Activated CD4-positive, alpha-beta T cell treated with anti-CD3 and anti-CD28 coated beads for 48 hours (primary cell): ENCODE data around the gene S100A7A.

ENCODE experiments used
- DNase-seq: peaks from one replicate; pipeline ENCODE4 v3.0.0-alpha.2; 2020

The S100A7A gene

DNA sequence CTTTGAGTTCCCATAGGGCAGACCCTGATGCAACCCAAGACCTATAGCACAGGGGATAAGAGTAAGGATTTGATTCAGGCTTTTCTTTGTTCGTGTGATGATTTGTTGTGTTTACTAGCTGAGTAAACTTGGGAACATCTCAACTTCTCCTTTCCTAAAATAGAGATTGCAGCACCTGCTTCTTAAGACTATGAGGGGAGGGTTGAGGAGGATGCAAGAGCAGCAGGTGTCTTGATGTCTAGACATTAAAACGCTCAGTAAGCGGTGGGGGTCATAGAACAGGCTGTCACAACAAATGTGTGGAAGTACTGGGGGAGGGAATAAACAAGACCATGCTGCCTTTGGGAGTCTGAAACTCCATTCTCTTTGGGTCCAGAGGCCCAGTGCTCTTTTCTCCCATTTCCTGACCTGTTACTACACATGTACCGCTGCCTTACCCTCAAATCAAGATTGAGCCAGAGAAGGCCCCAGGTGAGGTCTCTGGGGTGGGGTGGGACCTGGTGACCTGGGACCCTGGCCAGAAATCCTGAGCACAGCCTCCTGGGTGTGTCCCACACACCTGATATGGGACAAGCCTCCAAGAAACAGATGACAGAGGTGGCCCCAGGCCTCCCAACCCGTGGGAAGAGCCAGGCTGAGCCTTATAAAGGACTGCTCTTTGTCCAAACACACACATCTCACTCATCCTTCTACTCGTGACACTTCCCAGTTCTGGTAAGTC is at the start of gene S100A7A:
Gene S100A7A, plus strand, starts transcription at position 671 of the 721 bp plus-strand sequence. CDS start 1,563 bp downstream, outside the sequence.
- no peak for DNase-seq

DNA sequence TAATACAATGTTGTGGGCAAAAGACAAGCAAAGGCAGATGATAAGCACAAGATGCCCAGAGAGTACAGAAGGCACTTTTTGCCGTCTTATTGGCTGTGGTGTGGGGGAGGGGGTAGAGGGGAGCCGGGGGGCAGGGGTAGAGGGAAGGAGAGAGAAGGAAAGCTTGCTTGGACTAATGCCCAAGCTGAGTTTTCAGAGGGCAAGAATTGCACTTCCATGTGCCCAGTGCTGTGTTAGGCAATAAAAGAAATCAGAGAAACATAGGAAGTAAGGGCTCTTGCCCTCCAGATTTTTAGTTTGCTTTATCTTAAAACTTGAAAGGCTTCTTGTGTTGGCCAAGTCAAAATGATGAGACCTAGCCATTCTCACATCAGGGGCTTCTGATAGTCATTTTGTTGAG is 49.2 kb upstream of the S100A7A start:
- no peak for DNase-seq

DNA sequence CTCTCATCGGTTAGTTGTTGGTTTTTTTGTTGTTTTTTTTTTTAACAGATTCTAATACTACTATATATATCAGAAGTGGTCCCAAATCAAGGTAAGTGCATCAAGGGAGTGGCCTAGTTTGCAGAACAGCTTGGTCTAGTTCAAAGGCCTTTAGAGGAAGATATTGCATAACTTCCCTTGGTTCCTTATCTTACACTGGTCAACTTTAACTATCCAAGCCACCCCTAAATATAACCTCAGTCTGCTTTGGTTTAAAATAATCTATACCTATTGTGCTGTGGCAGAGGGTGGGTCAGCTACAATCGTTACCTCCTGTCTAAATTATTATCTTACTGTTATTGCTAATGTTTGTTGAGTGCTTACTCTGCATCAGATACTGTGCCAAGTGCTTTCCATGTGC is 47.8 kb upstream of the S100A7A start:
- no peak for DNase-seq

DNA sequence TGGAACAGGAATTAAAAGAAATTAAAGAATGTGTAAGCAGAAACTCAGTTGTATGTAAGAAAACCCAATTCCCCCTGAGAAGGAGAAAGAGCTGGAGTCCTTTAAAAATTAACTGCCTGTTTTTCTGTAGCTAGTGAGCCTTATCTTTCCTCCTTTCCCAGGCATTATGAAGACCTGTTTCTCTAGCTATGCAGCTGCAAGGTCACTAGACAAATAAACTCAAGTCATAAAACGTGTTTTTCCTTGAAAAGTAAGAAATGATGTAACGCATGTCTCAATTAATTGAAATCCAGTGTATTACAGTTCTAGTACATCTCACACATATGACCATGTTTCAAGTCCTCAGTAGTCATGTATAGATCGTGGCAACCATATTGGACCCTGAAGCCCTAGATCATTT is 46.2 kb upstream of the S100A7A start:
- no peak for DNase-seq

DNA sequence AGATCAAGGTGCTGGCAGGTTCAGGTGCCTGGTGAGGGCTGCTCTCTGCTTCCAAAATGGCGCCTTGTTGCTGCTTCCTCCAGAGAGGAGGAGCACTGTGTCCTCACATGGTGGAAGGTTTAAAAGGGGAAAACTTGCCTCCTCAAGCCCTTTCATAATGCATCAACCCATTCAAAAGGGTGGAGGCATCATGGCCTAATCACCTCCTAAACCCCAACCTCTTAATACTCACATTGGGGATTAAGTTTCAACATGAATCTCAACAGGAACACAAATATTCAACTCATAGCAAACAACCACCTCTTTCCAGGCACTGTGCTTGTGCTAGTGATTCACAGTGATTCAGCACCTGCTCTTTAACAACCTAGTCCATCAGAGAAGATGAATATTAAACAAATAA is 45.1 kb upstream of the S100A7A start:
- no peak for DNase-seq

DNA sequence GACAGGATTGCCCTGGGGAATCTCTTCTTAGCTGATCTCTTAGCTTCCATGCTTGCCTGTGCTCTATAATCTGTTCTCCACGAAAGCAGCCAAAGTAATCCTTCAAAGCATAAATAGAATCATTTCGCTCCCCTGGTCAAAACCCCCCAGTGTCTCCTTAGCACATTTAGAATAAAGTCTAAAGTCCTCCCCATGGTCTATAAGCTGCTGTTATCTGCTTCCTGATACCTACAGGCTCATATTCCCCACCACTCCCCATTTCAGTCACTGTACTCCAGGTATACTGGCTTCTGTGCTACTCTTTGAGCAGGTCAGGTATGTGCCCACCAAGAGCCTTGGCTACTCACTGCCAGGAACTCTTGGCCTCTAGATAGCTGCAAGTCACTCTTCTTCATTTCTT is 43.7 kb upstream of the S100A7A start:
- no peak for DNase-seq

DNA sequence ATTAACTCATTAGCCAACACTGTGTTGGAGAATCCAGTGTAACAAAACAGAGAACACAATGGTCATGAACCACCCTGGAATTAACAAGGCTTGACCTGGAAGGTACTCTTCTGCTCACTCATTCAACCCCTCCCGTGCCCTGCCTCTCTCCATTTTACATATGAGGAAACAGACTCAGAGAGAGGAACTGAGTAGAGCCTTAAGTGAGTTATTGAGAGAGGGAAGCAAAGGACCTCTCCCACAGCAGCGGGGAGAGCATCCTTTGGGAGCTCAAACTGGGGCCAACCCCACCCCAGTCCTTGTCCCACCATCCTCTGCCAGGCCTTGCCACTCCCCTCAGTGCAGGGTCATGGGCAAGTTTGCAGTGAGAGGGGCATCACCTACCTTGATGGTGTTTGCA is 42.2 kb upstream of the S100A7A start:
- no peak for DNase-seq

DNA sequence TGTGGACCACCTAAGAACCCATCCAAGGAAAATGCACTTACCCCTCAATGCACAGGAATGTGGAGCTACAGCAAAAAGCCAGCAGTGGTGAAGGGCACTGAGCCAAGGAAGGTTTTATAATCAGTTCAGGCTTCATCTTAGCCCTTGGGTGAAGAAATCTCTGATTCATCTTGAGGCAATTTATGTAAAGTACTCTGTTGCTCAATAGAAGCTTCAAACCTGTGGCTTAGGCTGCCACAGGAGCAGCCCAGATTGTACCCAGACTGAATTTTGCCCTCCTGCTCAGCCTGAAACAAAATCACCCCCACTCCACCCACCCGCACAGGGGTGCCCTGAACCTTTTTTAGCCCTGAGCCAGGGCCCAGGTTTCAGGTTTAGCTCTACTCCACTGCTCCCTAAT is 40.8 kb upstream of the S100A7A start, which contains the start of gene S100A12:
Gene S100A12, minus strand, starts transcription at position 111 of the 400 bp plus-strand sequence. CDS start 1,029 bp downstream, outside the sequence.
- DNase-seq, result no peak

DNA sequence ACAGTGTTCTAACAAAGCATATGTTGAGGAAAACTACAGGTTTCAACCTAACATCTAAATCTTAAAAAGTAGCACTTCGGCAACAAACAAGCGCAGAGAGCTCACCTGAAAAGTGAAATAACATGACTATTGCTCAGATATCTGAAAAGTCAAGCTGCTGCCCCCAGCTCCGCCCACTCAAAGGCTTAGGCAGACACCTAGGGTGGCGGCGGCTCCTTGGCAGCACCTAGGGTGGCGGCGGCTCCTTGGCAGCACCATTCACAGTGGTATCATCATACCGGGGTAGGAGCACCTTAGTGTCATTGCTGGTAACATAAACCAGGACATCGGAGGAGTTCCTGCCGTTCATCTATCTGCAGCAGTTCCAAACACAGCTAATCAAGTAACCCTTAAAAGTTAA is 36.7 kb upstream of the S100A7A start:
- no peak for DNase-seq

DNA sequence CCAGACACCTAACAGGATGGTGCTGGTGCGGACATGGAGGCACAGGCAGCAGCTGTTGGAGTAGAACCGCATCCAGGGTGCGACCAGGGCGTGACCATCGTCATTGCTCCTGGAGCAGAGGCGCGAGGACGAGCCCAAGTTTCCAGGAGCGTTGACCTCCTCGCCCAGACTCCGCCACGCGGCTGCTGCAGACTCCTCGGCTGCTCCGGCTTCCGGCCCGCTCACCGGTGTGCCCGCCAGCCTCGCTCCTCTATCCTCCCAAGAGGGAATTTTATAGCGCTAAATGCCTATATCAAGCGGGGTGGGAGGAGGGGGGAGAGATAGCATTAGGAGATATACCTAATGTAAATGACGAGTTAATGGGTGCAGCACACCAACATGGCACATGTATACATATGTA is 35.6 kb upstream of the S100A7A start:
- no peak for DNase-seq

DNA sequence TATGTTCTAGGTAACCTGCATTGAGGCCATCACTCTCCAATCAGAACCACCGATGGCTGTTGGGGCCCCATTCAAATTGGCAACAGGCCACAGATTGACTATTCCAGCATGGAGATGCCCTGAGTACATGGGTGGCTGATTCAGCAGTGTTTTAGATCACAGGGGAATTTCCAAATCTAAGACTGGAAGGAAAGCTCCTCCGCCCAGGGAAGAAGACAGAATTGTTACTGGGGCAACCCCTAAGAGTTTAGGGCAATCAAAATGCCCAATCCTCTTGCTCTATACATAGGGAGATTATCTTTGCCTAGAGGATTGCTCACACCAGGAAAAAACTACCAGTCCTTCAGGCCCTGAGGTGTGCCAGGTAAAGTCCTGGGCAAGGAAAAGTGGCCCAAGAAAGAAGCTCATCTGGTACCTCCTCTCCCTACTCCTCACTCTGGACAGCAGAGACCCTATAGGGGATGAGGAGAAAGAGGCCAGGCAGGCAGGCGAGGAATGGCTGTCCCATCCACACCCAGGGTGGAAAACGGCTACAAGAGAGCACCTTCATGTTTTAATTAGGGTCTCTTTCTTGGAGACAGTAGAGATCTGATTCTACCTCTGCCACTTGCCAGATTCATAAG is 31.3 kb upstream of the S100A7A start:
- no peak for DNase-seq

DNA sequence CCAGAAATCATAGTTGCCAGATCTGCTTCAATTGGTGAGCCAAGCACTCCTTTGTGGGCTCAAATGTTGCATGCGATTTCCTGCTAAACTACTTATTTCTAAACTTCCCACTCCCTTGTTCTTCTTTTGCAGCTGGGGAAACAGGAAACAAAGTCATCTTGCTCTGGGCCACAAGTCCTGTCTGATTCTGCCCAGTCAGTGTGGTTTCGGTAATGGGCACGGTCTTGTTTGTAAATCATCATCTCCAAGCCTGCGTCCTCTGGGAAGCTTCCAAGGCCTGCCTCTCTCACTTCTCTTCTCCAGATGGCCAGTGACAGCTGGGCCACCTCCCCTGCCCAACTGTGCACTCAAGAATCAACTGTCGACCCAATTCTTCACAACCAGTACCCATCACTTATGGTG is 29.8 kb upstream of the S100A7A start:
- DNase-seq, result no peak

DNA sequence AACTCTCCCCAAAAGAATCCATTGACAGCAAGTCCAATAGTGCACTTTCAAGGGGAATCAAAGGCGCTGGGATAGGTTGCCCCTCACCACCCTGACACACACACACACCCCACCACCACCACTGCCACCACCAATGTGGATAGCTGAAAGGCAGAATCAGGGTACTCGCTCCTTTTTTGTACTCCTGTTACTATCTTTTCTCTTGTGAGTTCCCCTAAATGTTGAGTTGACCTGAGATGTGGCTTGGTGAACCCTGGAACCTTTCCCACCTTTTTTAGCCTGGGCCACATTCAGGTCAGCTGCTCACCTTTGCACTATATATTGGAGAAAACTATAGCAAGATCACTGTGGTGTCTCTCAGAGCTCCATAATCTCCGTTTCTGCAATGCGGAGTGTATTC is 29.3 kb upstream of the S100A7A start:
- no peak for DNase-seq

DNA sequence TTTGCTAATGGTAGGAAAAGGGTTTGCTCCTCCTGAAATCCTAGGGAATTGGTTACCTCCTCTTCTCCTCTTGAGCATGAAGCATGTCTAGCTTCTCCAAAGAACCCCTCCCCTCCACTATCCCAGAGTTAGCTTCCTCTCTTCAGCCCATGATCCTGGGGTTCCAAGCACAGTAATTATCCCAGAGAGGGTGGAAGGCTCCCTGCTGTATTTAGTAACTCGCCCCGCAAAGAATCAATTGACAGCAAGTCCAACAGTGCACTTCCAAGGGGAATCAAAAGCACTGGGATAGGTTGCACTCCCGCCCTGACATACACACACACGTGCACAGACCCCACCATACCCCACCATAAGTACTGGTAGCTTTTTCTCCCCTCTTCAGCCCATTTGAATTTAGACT is 28.5 kb upstream of the S100A7A start:
- no peak for DNase-seq

DNA sequence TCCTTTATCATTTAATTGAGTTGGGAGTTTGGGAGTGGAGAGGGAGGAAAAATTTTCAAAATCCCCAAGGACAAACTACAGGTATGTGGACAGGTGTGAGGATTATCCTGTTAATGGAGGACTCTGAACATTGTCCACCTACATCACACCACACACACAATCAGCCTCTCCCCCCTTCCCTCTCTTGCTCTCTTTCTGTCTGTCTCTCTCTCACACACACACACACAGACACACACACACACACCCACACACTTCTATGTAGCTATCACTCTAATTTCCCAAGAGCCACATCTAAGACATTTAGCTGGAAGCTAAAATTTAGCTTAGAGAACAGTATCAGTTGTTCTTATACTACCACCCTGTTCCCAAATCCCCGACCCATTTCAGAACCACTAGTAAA is 26.9 kb upstream of the S100A7A start:
- no peak for DNase-seq

DNA sequence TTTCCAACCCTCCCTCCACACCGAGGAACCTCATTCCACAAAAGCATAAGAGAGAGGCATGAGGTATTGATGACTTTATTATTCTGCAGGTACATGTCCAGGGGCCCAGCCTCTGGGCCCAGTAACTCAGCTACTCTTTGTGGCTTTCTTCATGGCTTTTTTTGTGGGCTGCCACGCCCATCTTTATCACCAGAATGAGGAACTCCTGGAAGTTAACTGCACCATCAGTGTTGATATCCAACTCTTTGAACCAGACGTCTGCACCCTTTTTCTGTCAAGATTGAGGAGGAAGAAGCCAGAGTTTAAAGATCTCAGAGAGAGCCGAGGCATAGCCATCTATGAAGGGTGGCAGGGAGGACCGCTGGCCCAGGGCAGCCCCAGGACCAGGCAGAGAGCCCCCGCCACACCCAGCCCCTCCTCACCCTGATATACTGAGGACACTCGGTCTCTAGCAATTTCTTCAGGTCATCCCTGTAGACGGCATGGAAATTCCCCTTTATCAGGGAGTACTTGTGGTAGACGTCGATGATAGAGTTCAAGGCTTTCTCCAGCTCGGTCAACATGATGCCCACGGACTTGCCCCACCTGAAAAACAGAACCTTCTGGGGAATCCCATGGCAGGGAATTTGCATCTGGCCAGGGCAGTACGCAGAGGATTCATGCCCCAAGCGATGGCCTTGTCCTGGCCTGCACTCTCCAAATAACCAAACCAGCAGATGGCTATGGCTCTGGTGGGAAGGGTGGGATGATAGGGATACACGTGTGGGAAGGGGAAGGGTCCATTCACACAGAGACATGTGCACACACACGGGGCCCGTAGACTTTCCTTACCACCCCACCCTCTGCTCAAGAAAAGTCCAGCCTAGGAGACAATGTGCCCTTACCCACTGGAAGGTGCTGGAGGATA is 26.1 kb upstream of the S100A7A start:
- no peak for DNase-seq

DNA sequence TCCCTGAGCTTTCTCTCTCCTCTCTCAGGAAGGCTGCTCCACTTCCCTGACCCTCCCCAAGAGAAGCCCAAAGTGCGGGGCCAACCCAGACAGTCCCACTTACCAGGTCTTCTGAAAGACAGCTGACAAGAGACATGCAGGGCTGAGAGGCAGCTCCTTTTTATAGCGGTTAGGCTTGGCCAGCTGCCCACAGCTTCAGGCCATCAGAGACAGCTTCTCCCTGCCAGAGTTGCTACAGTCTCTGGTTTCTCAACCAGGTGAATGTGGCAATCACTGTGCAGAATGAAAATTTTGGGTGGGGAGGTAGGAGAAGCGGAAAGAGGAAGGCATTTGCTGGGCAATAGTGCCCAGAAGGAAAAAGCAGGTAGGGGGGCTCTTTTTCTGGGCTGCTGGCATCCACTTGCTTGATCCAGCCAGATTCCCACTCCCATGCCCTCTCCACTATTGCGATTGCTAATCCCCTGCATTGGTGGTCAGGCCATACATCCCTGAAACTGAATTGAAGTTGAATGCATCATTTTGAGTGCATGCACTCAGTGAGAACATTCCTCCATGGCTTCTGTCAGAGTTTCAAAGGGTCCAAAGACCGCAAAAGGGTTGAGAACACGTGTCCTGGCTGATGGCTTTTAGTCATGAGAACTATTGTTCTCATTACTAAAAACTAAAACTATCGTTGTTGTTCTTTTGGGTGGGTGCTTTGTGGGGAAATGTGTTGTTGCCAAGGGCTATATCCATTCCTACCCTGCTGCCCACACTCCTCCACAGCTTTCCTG is 25.2 kb upstream of the S100A7A start, which contains the start of gene S100A8:
Gene S100A8, minus strand, starts transcription at position 136 of the 773 bp plus-strand sequence. CDS start 538 bp downstream, outside the sequence.
- DNase-seq, result no peak

DNA sequence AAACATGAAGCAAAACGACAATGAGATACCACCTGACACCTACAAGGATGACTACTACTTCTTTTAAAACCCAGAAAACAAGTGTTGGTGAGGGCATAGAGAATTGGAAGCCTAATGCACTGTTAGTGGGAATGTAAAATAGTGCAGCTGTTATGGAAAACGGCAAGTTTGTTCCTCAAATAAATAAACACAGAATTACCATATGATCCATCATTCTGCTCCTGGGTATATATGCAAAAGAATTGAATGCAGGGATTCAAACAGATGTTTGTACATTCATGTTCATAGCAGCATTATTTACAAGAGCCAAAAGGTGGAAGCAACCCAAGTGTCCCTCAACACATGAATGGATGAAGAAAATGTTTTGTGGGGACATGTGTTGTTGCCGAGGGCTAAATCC is 24.1 kb upstream of the S100A7A start:
- DNase-seq, result no peak

DNA sequence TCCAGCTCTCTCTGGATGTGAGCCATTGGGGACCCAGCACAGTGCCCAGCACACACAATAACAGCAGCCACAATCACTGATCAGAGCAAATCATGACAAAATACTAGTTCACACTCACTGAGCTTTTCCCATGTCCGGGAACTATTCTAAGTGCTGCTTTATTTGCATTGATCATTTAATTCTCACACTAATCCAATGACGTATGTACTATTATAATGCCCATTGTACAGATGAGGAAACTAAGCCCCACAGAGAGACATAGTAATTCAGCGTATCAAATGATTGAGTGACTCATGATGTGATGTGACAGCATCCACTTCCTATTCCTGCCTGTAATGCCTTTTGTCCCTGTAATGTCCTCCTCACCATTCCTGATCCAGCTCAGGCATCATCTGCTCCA is 23.5 kb upstream of the S100A7A start:
- DNase-seq, result no peak

DNA sequence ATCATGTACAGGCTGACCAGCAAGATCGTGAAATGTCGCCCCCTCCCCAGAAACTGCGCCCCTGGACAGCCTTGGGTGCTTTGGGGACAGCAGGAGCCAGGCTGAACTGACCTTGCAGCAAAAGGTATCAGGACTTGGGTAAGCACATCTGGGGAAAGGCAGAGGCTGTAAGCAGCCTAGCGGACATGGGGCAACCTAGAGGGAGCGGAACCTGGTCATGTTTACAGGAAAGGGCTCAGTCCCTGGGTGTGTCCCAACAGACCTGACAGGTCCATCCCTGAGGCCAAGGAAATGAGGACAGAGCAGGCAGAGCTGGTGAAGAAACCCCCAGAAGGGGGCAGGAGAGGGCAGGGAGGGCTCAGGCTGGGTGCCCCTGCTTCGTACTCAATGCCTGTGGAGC is 22.4 kb upstream of the S100A7A start:
- no peak for DNase-seq

DNA sequence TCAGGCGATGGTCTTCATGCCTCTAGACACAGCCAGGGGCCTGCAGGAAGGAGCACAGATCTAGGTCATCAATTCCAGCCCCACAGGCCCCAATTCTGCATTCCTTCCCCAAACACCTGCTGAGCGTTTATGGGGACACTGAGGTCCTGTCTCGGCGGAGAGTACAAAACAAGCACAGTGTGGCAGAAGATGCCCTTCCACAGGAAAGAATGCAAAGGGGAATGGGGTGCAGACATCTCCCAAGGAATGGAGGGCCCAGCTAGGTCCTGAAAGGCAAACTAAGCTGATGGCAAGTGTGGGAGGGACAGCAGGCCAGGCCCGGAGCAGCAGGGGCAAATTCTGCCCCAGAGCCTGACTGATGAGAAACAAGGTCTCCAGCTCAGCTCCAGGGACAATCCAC is 21.9 kb upstream of the S100A7A start:
- no peak for DNase-seq

DNA sequence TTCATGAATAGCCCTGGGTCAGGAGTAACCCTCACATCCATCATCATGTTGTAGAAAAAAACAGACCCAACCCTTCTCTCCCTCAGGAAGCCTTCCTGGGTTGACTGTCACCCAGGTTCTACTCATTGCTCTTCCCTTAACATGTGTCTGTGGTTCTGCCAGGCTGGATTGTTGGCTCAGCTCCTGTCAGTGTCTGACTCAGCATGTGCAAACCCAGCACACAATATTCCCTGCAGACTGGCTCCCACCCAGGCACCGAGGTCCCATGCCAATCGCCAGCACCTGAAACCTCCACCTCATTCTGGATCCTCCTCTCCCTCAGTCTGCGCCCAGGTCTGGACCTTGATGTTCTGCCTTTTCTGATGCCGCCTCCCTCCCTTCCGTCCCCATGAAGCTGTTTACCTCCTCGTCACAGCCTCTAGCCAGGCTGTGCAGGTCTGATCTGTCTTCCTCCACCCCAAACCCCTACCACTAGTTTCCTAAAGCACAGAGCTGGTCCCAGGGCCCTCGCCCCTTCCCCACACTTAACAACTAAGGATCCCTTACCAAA is 21.1 kb upstream of the S100A7A start:
- no peak for DNase-seq
